ENCODE measurements around the gene CDK5R2.

Gene CDK5R2

GRCh38 chr2:219010162-219010756 is 50.8 kb downstream of the CDK5R2 start:
- no peak for DNase-seq (ENCODE audit: low spot score)
- Histone ChIP-seq H3K4me3 (no peak overlapping the region), H3K27ac (no peak overlapping the region)
- no peak for TF ChIP-seq CTCF (IDR thresholded peaks at IDR 0.05)

GRCh38 chr2:219010873-219011272 is 51.4 kb downstream of the CDK5R2 start:
- no peak for TF ChIP-seq CTCF (IDR thresholded peaks at IDR 0.05)
- no peak overlapping the region for H3K27ac ChIP-seq
- H3K4me3 ChIP-seq = no peak overlapping the region
- no peak for DNase-seq (ENCODE audit: low spot score)

Data from coronary artery (tissue), 2 donors.